GM21360 (cell line): Measurements from ENCODE around the gene CDX1.

Experiments used
- ATAC-seq: cut with Tn5 transposase; IDR thresholded peaks from one replicate; pipeline ENCODE4 v1.9.1; 2021; ENCODE audit warnings: mild to moderate bottlenecking, moderate library complexity; ENCODE audit not compliant: unreplicated experiment

The CDX1 gene

DNA sequence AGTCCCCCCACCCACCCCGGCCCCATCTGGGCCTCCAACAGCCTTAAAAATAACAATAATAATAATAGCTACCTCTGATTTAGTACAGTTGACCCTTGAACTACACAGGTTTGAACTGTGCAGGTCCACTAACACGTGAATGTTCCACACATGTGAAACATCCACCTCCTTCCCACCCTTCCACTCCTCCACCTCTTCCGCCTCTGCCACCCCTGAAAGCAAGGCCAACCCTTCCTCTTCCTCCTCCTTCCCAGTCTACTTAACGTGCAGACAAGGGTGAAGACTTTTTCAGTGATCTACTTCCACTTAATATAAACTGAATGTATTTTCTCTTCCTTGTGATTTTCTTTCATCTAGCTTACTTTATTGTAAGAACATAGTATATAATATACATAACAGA is 21.7 kb upstream of the CDX1 start:
- ATAC-seq, result no peak

DNA sequence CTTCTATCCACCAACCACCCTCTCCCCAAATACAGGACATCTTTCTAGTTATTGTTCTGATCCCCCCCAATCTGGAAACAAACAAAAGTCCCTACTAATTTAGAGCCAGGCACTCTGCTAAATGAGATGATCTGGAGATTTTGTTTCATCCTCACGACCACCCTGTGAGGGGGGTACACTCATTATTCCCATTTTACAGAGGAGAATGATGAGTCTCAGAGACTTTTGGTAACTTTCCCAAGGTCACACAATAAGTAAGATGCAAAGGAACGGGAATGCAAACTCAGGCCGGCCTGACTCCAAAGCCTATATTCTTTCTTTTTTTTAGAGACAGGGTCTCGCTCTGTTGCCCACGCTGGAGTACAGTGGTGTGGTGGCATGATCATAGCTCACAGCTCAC is 20.3 kb upstream of the CDX1 start:
- ATAC-seq, result no peak

DNA sequence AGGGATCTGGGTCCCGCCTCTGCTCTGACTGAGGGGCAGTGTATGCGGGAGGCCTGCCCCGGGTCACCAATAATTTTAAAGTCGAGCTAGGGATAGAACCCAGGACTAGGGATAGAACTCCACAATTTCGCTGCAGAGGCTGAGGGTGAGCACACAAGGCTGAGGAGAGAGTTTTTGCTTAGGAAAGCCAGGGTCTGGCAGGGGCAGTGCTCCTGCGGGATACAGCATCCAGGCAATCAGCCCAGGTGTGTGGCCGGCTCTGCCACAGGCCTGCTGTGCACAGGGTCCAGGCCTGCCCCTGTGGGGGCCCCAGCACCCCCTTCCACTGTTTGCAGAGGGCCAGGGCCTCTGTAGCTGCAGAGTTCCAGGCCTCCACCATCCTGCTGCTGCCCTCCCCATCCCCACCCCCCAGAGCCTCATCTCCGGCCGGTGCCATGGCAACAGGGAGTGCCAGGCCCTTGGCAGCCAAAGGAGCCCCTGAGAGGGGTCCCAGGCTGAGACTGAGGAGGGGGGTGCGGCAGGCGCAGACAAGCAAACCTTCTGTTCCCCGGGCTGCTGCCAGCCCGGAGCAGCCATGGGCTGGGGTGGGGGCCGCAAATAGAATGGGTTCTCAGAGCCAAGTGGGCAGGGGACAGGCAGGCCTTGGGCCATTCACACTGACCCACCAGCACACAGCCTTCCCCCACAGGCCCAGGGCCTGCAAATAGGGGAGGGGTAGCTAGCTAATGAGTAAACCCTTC is 19.5 kb upstream of the CDX1 start:
- ATAC-seq, result no peak

DNA sequence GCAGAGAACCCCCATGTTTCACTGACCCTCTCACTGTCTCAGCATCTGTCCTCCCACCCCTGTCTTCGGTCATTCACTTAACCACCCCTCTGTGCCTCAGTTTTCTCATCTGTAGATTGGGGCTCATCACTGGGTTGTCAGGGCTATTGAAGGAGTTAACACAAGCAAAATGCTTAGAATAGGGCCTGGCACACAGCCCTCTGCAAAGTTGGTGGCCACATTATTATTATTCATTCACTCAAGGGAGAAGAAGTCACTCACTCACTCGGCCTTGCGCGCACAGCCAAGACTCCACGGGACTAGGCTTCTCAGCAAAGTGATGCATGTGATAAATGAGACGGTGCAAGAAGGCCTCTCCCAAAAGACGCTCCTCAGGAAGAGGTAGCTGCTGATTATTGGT is 18.9 kb upstream of the CDX1 start:
- ATAC-seq, result no peak

DNA sequence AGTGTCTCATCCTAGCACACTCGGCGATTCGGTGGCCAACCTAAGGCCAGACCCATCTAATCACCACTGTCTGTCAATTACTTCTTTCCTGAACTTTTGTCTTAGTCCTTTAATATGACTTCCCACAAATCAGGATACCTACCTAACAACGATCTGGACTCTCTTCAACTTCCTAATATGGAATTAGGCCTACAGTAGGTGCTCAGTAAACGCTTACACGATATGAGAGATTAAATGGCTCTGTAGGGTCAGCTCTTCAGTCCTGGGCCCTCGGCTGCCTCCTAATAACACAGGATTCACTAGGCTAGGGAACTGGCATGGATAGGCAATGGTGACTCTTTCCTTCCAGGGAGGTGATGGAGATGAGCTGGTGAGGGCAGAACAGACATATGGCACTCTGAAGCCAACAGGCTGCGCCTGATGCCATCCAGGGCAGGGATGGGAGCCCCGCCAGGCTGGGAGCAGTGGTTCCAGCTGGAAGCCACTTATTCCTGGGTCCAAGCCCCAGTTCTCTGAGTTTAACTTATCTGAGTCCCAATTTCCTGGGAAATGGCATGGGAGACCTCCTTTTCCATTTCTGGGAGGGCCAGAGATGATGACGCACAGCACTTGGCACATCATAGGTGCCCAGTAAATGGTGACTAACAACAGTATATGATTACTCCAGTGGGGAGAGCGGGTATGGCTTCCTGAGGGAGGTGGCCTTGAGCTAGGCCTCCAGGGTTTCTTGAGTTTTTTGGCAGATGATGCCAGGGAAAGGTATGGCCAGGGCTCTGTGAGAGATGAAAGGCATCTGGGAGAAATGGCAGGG is 18.3 kb upstream of the CDX1 start:
- ATAC-seq, result no peak

DNA sequence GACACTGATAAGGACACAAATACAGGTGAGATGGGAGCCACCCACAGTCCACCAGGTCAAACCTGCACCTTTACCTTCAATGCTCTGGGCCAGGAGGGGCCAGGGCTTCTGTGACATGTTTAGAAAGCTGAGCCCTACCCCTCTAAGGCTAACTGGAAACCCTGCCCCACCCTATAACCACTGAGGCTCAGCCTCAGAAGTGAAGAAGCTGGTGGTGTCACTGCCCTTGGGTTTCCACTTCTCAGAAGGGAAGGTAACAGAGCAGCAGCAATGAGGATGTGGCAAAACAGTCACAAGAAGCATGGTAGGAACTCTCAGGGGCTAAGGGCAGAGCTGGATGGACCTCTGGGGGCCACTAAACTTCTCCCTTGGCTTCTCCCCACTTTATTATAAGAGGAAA is 17.0 kb upstream of the CDX1 start:
- no peak for ATAC-seq

DNA sequence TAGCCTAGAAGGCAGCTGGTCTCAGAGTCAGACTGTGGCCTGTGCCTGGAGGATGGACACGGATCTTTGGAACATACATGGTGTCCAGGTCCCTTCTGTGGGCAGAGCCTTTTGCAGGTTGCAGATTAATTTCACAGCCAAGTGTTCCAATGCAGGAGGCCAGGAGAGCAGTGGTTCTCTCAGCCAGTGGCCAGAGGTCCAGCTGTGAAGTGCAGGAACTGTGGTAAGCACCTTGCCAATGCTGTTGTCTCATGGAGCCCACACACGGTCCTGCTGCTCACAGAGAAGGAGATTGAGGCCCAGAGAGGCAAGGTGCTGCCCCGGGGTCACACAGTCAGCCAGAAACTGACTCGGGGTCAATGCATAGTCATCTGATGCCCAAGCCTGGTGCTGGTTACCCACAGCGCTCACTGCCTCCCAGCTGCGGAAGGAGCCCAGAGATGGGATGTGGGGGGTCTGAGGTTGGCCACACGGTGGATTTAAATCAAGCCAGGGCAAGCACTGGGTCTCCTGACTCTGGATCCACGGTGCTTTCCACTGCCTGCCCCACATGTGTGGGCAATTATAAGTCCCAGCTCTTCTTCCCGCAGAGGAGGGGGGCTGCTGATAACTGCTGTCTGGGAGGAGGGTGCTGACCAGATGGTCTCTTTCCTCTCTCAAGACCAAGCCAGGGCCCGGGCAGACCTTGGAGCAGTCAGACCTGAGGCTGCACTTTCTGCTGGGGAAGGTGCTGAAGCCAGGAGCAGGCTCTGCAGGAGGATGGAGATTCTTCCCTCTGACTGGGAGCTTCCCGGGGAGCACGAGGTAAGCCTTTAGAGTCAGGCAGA is 13.7 kb upstream of the CDX1 start:
- ATAC-seq, result no peak

DNA sequence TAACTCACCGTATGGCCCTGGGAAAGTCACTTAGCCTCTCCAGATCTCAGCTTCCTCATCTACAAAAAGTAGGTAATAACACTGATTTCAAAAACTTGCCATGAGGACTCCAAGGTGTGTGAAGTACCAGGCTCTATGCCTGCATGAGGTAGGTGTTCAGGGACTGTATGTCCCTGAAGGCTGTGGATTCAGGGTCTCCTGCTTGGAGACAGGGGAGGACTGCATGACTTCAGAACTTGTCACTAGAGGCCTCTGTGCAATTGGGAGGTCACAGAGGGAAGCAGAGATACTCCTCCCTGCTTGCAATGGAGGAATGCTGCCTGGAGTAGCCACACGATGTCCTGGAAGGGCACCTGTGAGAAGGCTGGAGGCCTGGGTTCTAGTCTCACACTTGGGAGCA is 13.1 kb upstream of the CDX1 start:
- no peak for ATAC-seq

DNA sequence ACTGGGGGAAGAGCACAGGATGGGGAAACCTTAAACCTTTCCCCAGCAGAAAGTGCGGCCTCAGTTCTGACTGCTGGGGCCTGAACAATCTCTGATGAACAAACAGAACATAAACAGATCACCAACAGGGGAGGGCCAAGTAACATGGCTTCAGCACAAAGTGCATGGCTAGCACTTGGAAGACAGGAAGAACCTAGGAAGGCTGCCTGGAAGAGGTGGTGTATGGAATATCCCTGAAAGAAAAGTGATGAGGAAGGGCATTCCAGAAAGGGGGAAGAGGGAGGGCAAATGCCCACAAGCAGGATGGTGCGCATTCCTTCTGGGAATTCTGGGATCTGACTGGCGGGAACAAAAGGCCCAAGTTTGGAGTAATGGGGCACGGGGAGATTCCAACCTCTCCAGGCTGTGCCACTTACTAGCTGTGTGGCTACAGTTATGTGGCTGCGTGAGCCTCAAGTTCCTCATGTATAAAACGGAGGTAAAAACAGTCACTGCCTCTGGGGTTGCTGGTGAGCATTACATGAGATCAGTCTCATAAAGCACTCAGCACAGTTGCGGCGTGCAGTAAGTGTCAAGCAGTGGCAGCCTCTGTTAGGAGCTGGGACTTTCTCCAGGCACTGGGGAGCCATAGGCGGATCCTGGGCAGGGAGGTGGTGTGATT is 12.5 kb upstream of the CDX1 start:
- ATAC-seq, result no peak

DNA sequence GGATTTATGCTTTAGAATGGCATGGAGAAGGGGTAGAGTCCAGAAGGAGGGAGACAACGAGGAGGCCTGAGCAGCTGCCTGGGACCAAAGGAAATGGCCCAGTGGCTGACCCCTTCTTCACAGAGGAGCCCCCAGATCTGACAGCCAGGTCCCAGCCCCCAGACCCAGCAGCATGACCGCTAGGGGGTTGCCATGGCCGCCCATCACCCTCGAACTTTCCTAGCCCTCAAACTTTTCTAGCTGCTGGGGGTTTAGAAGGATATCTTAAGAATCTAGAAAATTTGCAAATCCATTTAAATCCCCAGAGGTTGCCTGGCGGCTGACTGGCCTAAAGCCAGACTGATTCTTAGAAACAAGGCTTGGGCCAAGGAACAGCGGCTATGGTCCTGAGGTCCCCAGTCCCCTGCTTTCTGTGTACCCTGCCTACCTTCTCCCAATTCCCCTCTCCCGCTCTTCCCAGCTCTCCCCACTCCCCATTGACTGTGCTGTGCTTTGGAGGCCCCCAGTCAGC is 11.9 kb upstream of the CDX1 start:
- ATAC-seq, result no peak

DNA sequence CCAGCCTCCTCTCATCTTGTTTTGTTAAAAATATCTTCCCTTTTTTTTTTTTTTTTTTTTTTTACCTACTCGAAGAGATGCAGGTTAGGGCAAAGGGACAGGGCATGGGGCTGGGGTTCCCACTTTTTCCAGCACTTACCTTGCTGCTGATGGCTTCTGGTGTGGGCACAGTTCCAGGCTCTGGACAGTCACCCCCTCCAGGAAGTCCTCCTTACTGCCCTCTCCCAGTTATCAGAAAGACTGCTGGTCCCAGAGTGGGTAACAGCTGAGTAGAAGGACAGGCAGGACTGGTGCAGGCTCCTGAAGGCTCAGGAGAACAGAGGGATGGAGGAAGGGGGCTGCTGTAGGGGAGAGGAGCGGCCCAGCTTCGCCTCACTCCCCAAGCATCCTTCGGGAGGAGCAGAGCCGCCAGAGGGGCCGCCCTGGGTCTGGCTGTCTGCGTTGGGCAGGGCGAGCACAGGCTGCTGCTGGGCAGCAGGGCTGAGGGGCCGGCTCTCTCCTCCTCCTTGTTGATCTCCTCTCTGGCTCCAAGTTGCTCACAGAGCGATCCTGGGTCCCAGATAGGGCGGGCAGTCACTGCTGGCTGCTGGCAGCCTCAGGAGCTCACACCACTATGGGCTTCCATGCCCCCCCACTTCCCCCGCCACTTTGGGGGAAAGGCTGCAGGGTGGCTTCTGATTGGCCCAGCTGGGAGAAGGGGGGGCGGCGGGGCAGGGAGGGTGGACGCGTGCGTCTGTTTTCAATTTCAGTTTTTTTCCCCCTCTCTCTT is 11.1 kb upstream of the CDX1 start, which contains the start of gene PDGFRB:
Gene PDGFRB, minus strand, starts transcription at position 588 of the 769 bp plus-strand sequence. CDS start 18,798 bp downstream, outside the sequence.
- ATAC-seq, result no peak

DNA sequence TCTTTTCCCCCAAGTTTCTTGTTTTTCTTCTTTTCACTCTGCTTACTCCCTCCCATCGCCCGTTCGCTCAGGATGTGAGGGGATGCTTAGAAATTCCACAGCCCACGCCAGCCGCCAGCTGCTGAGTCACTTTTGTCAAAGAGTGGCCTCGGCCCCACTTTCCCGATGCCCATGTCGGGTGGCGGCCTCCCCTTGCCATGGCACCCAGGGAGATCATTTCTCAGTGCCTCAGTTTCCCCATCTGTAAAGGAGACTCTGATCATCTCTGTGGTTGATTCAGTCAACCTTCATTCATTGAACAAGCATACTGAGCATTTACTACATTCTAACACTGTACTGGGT is 10.6 kb upstream of the CDX1 start:
- no peak for ATAC-seq

DNA sequence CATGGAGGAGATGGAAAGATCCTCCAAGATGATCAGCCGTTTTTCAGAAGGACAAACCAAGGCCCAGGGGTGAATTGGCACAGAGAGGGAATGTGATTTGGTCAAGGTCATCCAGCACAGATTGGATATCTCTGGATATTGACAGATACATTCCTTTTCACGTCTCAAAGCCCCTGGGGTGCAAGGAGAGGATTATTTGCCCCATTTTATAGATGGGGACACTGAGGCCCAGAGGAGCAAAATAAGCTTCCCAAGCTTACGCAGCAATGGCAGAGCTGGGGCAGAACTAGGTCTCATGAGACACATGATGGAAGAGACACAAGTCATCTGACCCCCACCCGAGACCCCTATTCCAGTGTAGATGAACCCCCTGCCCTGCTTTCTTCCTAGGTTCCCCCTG is 10.0 kb upstream of the CDX1 start:
- no peak for ATAC-seq

DNA sequence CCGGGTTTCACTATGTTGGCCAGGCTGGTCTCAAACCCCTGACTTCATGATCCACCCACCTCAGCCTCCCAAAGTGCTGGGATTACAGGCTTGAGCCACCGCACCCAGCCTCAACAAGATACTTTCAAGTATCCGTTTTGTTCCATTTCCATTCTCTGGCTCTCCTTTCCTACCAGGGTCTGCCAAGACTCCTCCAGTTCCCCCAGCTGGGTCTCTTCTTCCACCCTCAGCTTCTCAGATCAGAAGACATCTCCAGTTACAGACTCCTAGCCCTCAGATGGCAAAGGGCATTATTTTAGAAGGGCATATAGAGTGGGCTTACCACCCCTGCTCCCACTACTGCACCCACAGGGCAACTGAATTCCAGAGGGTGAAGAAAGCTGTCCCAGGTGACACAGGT is 9.4 kb upstream of the CDX1 start:
- no peak for ATAC-seq

DNA sequence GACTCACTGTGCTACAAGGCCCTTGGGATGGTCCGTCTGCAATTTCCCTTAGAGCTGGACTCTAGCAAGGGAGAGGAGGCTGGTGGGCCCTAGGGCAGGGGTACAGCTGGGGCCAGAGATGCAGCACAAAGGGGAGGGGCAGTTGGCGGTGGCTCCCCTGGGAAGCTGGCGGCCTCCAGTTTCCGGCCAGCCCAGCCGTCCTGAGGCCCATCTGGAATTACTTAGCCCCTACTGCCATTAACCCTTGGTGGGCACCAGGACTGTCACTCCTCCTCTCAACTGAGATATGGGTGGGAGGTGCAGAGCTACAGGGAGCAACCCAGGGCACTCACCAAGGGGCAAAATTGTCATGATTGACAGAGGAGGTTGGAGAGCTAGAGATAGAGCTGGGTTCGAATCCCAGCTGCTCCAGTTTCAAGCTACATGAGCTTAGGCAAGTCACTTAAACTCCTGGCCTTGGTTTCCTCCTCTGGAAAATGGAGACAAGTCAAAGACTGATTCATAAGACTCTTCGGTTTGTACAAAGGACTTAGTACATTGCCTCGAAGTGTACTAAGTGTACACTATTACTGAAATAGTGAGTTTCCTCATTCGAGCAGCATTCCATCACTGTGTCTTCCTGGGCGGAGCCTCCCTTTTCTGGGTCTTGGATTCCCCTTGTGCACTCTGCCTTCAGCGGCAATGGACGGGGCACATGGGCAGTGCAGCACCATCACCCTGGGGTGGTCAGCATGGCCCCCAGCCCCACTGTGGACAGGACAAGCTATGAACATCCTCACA is 8.2 kb upstream of the CDX1 start:
- ATAC-seq, result no peak

DNA sequence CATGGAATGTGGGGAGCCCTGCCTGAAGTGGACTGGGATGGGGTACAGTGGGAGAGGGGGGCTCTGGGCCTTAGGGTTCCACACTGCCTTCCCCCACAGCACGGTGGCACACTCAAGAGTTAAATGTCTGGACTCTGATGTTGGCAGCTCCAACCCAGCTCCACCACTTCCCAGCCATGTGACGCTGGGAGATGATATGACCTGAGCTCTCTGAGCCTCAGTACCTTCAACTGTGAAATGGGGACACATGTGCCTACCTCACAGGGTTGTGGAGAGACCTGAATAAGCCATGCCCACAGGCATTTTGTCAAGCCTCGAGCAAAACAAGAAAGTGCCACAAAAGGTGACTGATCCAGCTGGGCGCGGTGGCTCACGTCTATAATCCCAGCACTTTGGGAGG is 7.5 kb upstream of the CDX1 start:
- ATAC-seq, result no peak

DNA sequence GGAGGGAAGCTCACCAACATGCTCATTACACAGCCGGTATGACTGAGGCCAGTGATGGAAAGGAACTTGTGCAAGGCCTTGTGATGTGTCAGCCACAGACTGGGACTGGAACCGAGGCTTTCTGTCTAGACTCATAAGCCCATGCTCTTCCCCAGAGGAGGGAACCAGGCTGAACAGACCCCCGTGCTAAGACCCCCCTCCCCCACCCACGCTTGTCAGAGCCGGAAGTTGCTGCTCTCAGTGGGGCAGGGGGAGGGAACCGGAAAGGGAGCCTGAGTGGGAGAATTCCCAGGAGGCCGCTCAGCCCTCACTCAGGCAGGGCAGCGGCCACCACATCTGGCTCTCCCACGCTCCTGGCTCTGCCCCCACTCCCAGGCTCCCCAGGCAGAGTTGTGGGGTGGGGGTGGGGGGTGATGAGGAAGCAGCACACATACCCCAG is 6.8 kb upstream of the CDX1 start:
- no peak for ATAC-seq

DNA sequence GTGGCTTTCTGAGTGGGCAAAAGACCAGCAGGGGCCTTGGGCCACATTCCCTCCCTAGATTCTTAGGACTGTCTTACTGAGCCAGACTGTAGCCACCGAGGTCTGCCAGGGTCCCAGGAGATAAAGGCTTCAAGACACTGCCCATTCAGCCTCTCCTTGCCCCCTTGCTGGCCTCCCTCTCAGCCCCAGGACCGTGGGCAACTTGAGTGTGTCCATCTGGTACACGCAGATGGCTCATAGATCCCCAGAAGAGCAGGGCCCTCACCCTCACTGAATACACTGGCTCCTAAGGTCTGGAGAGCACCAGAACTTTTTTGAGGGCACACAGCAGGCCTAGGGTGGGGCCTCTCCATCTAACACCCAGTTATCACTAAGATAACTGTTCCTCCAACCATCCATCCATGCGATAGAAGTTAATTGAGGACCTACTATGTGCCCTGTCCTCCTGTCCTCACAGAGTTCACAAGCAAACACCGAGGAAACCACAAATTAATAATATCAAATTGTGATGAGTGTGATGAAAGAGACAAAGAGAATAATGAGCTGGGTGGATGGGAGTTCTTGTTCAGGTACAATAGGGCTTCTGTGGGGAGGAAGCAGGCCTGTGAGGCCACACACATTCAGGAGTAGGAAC is 6.0 kb upstream of the CDX1 start:
- ATAC-seq, result no peak
